KG1 (cell line): ENCODE measurements around the gene RASD1.
"Not testable (repeated sequence)": the region's sequence is repeated elsewhere in the genome, so short reads cannot be mapped to it uniquely, and the experiment has no call there.

Experiments
- DNase-seq: peaks from one replicate; lab custom pipeline; 2025; lab: John Stamatoyannopoulos, UW

The RASD1 gene

DNA sequence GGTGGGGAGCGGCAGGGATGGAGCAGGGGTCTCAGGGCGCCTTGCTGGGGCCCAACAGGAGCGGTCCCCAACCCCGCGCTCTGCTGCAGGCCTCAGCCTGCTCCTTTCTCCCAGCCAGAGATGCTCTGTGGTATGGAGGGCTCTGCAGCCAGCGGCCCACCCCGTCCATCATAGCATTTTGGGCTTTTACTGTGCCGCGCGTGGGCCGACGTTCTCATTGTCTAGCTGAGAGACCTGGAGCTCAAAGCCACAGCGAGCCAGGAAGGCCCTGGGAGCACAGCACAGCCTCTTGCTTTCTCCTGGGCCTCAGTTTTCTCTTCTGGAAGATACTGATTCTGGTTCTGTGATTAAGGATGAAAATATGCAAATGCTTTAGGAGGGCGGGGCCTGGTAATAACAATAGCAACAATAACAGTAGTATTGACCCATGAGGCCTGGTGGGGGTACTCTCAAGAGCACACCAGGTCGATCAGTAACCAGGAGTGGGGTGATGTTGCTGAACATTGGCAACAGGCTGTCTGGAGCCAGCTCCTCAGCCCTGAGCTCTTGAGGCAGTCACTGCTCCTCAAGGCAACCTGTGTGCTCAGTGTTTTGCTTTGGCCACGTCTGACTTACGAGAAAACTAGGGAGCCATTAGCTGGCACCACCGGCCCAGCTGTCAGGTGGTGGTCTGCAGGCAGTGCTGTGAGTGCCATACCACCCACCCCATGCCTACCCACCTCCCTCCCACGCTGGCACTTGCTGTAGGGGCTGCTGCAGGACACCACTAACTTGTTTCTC, 1.1 kb upstream of the RASD1 start:
- no peak for DNase-seq

DNA sequence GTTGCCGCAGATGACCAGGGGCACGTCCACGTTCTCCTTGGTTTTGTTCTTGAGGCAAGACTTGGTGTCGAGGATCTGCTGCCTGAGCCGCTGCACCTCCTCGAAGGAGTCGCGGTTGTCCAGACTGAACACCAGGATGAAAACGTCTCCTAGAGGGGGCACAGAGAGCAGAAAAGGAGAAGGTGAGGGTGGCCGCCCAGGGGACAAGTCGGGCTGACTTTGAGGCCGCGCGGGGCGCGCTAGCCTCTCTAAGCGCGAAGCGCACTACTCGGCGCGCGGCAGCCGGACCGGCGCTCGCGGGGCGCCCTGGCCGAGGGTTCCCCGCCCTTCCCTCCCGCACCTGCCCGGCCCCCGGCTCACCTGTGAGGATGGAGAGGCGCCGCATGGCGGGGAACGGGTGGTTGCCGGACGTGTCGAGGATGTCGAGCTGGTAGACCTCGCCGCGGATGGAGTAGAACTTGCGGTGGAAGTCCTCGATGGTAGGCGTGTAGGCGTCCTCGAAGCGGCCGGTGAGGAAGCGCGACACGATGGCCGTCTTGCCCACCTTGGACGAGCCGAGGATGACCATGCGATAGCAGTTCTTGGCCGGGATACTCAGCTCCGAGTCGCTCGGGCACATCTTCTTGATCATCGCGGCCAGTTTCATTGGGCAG, 533 bp downstream of the RASD1 start:
- no peak for DNase-seq

DNA sequence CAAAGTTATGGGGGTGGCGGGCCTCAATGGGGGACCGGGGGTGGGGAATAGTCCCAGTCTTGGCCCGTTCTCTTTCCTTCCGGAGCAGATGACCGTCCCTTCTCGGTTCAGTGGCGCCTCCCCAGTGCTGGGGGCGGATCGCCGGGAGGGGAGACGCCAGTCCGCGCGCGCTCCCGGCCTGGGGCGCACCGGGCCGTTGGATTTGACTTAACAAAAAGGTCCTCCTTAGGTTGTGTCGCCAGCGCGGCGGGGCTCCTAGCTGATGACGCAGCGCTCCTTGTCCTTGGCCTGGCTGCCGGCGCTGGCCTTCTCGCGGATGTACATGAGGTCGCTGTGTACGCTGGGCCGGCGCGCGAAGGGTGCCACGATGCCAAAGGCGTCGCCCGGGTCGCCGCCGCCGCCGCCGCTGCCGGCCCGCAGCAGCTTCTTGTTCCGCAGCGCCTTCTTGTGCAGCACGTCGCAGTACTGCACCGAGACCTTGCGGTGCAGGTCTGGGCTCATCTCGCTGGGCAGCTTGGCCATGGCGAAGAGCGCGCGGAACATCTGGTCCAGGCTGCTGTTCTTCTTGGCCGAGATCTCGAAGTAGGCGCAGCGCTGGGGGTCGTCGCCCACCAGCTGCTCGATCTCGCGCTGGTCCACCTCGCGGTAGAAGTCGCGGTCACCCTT, 1.2 kb downstream of the RASD1 start:
- no peak for DNase-seq

DNA sequence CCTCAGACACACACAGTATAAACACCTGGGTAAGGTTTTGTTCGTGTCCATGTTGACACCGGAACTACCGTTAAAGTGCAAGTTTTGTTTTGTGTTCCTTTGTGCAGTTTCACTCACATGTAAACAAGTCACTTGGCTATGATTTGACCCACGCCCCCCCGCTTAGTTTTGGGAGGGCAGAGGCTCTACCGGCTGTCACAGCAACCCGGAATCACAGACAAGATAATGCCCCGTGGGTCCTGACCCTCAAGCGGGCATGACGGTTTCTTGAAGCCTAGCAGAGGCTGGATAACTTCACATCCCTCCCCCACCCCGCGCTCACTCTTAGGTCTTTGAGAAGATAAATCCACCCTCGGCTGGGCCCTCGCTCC, 1.7 kb downstream of the RASD1 start:
- DNase-seq = no peak

DNA sequence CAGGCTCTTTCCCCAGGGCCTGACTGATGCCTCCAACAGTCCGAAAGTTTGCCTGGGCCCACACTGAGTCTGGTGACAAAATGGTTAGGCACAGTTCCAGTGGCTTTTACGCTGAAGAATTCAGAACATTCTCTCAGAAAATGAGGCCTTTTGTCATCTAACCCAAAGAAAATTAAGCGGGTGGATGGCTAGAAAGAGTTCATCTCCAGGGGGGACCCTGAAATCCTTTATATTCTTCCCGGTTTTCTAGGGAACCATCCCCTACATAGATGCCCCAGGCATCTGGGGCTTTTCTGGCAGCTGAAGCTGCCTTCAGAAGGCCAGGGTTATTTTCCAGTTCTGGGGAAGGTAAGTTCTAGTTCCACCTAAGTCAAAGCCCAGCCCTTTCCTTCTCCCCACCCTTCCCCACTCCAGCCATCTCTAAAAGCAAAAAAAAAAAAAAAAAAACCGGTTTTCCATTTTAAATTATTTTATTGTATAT, 2.2 kb downstream of the RASD1 start:
- no peak for DNase-seq

DNA sequence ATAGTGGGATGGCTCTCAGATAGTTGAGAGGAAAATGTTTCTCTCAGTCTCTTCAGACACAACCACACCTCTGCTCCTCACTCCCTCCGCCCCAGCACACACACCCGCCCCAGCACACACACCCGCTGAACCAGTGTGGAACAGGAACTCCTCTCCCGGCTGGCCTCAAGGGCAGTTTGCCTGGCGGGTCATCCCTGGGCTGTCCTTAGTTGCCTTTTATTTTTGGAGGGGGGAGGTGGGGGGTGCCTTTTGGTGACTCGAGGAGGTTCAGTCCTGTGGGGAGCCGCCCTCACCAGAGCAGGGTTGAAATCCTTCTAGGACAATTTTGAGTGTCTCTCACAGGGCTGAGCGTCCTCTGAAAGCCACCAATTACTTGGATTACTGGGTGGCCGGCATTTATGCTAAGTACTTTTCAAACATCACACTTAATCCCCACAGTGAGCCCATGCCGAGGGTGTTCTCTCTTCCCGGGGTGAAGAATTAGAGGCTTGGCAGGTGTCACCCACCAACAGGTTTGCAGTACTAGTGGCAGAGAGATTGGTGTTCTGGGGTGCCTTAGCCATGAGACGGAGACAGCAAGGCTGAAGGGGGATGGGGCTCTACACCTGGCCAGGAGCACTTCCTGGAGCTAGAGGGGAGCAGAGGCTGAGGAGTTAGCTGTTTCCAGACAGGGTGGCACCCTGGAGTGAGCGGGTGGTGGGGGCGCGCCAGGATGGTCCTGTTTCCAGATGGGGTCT, 2.8 kb downstream of the RASD1 start:
- DNase-seq = no peak

DNA sequence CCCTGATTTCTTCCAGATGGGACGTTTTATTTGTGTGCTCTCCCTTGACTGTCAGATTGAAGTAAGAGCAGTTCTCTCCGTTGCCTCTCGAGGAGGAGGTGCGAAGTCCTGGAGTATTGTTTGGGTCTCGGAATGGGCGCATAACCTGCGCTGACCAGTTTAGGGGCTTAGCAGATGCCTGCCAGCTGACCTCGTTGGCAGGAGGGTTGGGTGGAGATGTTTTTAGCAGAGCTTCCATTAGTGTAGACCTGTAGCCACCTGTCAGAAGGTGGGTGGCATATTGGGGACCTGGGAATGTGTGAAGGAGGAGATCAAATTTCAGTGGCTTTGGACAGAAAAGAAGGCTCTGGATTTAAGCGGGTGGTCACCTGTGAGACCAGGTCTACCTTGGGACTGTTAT, 3.6 kb downstream of the RASD1 start:
- no peak for DNase-seq

DNA sequence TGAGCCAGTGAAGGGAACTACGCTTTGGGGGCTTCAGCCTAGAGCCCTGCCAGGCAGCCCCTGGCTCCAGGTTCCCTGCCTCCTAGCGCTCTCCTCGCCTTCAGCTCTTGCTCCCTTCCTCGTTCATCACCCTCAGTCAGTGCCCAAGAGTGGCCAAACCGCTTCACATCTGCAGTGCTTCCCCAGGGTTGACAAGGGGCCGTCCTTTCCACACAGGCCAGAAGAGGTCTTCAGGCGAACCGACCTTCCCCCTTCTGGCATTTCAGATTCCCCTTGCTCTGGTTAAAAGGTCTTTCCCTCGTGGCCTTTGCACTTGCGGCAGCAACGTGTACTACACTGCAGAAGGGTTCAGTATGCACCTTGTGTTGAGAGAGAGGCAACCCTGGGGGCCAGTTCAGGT, 4.1 kb downstream of the RASD1 start:
- no peak for DNase-seq

DNA sequence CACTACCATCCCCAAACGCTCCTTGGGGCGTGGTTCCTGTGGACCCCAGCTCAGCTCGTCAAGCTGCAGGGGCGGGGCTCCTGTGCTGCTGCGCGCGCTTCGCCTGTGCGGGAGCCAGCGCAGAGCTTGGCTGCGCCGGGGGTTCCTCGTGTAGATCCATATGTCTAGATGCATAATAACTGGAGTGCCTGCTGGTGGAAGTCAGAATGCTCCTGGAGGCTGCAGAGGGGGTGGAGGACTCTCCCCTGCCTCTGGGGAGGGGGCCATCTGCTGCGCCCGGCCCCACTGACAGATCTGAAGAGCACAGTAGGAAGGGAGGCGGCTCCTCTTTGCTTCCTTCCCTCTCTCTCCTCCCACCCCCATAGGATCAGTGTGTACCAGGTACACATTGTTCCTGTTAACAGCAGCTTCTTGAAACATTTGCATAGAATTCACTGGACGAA, 4.6 kb downstream of the RASD1 start:
- DNase-seq = no peak

DNA sequence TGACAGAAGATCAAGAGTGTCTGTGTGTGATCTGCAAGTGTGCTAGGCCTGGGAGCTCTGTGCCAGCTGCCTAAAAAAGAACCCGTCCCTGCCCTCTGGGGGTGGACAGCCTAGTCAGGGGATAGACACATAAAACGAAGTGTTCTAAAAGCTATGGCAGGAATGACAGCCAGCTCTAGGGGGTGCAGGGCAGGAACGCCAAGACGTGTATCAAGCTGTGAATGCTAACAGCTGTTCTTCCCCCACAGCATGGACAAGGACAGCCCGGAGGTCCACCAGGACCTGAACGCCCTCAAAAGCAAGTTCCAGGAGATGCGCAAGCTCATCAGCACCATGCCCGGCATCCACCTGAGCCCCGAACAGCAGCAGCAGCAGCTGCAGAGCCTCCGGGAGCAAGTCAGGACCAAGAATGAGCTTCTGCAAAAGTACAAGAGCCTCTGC, 5.1 kb downstream of the RASD1 start:
- DNase-seq = no peak

DNA sequence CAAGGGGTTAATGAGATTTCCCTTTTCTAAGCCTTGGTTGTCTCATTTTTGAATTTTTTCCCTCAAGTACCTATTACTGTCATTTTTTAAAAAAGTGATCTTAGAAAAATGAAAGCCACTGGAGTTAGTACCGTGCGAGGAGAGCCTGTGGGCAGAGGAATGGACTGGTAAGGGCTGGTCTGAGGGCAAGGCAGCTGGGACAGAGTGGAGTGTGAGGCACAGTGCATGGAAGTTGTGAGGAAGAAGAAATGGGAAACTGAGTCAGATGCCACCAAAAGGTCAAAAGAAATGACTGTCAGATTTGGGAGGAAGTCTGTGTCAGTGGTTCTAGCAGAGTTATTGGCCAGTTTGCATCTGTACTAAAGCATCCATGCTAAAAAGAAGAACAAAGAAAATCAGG, 8.2 kb downstream of the RASD1 start:
- DNase-seq = no peak

DNA sequence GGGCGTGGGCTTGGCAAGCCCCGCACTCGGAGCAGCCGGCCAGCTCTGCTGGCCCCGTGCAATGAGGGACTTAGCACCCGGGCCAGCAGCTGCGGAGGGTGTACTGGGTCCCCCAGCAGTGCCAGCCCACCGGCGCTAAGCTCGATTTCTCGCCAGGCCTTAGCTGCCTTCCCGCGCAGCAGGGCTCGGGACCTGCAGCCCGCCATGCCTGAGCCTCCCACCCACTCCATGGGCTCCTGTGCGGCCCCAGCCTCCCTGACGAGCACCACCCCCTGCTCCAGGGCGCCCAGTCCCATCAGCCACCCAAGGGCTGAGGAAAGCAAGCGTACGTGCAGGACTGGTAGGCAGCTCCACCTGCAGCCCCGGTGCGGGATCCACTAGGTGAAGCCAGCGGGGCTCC, 9.8 kb downstream of the RASD1 start:
- not testable (repeated sequence) for DNase-seq

DNA sequence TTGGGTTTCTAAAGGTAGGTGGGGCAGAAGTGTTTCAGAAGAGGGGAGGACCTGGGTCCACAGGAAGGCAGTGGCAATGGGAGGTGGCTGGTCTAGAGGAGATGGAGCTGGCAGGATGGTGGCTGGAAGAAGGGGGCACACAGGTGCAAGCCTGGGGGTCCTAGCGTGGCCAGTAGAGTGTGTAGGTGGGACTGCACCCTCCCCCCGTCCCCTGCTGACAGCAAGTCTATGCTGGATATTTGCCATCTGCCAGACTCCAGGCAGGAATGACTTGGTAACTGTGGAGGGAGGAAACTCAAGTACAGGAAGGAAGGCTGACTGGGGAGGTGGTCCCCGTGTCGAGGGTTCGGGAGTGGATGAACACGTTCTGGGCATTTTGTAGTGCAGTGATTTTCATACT, 10.8 kb downstream of the RASD1 start:
- DNase-seq = no peak

DNA sequence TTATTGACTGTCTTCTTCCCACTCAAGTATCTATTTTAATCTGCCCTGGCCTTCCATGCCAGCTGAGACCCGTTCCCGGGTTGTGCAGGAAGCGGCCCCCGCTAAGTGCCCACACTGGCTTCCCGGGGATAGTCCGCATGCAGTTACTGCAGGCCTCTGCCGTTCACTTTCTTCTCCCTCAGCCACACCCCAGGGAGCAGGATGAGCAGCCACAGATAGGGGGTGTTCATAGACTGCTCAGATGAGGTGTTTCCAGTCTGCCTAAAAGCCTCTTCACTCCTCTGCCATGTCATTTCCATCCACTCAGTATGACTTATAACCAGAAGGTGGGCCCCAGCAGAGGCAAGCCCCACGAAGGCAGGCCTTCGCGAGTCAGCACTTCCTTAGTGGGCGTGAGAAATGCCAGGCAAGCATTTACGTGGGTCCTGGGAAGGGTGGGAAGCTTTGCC, 11.7 kb downstream of the RASD1 start:
- DNase-seq = no peak

DNA sequence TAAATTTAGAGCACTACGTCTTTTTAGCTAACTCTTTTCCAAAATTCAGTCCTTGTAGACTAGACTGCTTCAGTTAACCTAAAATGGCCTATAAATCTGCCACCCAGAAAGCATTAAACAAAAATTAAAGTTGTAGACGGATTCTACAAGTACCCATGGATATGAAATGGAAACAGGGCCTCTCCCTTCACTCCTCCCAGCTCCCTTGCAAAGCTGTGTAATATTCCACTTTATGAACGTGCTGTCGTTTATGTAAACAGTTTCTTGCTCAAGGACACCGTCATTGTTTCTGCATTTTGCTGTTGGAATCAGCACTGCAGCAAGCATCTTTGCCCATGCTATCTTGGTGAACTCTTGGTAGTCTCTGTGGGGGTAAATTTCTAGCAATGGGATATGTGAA, 14.3 kb downstream of the RASD1 start:
- DNase-seq = no peak

DNA sequence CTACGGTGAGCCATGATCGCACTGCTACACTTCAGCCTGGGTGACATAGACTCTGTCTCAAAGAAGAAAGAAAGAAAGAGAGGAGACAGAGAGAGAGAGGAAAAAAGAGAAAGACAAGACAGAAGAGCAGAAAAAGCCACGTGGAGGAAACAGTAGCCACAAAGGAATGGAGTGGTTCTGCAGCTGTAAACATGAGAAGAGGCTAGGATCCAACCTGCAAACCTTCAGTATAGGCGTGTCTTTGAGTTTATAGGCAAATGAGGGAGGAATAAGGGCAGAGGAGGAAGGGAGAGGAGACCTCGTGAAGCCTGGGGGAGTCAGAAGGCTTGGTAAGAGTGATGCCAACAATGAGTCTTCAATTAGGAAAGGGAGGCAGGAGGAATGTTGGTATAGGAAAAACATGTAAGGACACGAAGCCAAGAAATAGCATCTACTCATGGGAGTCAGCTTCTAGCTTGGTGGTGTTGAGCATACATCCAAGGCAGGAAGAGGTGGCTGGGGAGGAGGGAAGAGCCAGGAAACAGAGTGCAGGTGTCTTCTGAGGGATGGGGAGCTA, 15.5 kb downstream of the RASD1 start:
- no peak for DNase-seq

DNA sequence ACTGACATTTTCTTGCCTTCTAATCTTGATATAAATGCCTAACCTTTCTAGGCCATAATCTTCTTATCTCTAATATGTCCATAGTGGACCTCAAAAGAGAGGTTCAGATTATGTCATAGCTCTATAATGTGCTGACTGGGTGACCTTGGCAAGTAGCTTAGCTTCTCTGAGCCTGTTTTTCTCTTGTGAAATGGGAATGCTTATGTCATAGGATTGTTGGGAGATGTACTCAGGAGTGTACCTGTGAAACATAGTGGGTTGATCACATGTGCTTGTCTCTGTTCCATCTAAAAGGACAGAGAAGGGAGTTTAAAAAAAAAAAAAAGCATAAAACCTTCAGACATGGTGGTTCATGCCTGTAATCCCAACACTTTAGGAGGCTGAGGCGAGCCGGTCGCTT, 17.0 kb downstream of the RASD1 start:
- no peak for DNase-seq

DNA sequence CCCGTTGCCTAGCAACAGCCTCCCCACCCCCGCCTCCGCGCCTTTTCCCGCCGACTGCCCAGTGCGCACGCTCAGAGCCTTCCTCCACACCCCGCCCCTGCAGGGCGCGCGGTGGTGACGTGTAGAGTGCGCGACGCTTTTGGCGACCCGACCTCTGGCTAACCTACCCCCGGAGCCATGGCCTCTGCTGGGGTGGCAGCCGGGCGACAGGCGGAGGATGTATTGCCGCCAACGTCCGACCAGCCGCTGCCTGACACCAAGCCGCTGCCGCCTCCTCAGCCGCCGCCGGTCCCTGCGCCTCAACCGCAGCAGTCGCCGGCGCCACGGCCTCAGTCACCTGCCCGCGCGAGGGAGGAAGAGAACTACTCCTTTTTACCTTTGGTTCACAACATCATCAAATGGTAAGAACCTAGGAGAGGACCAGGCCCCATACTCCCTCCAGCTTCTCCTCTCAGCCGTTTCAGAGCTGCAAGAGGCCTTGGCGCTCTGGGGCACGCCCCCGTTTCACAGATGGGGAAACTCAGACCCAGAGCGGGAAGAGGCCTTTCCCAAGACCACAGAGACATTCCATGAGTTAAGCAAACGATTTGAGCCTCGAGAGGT, 19.2 kb downstream of the RASD1 start, which contains the start of gene MED9:
MED9 (plus strand) TSS at position 136 of the 603 bp plus-strand sequence; CDS start at position 178, 42 bp downstream.
- DNase-seq = peak; percentile 11

DNA sequence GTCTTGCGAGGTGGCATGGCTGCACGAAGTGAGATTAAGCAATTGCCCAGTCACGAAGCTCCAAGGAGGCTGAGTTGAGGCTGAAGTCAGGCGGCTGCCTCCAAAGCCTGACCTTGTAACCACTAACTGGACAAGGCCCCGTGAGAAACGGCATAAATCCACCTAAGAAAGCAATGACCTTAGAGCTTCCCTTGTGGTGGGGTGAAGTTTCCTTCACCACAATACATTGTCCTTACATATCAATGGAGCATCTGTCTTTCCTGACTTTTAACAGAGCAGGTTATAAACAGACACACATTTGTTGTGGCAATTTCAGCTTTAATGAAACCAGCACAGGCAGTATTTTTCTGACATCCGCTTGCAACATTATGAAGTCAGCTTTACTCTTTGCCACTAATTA, 21.9 kb downstream of the RASD1 start:
- no peak for DNase-seq

DNA sequence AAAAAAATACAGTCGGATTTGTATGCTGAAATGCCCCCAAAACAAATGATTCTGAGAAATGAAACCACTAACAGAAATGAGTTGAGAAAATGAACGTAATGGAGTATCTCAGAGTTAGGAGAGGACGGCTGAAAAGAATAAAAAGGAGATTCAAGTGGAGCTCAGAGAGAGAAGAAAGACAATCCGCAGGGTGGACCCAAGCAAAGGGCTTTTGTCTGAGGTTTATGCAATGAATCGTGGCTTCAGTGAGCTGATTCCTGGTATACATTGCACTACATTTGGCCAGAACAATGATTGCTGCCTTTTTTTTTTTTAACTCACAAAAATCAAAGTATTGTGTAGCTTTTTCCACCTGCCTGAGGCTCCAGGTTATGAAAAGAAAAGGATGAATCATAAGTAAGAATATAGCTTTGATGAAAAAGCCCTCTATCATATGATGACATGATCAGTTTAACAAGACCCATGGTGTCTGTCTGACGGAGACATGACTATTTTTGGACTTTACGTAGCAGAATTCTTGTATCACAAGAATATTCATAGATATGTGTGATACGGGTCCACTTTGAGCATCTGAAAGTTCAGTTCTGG, 23.8 kb downstream of the RASD1 start:
- no peak for DNase-seq

DNA sequence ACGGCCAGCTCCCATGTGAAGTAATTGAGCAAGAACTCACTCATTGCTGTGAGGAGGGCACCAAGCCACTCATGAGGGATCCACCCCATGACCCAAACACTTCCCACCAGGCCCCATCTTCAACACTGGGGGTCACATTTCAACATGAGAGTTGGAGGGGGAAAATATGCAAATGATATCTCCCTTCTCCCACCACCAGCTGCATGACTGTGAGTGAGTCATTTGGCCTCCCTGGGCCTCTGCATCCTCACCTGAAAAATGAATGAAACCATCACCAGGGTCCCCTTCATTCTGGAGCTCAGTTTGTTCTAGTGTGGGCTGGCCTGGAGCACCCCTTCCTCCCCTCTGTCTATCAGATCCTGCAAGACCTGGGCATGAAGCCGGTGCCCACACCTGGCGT, 26.2 kb downstream of the RASD1 start:
- DNase-seq = no peak
